Measurements from ENCODE around the gene CALB2.
"Not testable (repeated sequence)": the region's sequence is repeated elsewhere in the genome, so short reads cannot be mapped to it uniquely, and the experiment has no call there.

The CALB2 gene

DNA sequence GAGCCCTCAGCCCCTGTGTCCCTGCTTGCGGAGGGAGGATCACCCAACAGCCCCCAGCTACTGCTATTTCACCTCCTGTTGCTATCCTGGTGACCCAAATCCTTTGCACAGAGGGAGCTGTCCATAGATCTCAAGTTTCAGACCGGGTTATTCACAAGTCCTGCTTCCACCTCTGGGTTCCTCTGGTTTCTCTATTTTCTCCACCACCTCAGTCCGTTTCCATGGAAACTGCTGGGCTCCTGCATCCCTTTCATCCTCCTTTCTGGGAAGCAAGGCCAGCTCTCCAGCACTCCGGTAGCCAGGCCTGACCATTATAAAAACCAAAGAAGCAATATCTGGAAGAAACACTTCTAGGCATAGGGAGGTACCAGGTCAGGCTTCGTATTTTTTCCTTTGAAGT is 4.8 kb upstream of the CALB2 start:
- DNase-seq, result no peak

- no peak for DNase-seq
Observed at GRCh38 chr16:71354156-71354555, 4.4 kb upstream of the CALB2 start.

- no peak for DNase-seq
Observed at GRCh38 chr16:71356051-71356740, 2.3 kb upstream of the CALB2 start.

GRCh38 chr16:71356936-71357335 is 1.6 kb upstream of the CALB2 start:
- DNase-seq, result not testable (repeated sequence)

DNA sequence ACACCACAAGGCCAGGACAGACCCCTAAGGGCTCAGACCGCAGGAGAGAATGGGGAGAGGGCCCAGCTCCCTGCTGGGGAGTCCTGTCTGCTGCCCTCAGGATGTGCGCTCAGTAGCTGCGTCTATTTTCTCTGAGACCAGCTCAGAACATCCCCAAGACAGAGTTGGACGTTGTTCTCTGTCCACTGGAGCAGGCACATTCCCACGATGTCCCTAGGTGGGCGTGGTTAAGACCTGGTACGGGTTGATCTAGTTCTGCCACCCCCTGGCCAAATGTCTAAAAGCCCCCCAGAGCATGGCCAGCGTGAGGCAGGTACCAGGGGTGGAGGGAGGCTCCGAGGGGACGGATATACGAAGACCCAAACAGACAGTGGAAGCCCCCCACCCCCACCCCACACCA is 842 bp upstream of the CALB2 start:
- no peak for DNase-seq

DNA sequence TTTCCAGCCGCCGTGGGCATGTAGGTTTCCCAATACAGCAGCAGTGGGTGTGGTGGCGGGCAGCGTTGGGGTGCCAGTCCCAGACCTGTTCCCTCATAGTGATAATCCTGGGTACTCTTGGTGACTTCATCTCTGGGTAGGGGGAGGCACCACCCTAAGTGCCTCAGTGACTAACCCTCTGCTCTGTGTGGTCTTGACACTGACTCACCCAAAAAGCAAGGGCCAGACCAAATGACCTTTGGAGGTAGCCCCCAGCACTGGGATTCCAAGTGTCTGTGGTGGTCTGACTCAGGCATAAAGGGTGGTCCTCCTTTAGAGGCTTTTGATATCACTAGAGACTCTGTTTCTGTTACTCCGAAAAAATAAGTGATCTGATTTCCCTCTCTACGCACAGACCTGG is 908 bp downstream of the CALB2 start:
- DNase-seq, result no peak

GRCh38 chr16:71360378-71360777 is 1.9 kb downstream of the CALB2 start:
- DNase-seq, result no peak

DNA sequence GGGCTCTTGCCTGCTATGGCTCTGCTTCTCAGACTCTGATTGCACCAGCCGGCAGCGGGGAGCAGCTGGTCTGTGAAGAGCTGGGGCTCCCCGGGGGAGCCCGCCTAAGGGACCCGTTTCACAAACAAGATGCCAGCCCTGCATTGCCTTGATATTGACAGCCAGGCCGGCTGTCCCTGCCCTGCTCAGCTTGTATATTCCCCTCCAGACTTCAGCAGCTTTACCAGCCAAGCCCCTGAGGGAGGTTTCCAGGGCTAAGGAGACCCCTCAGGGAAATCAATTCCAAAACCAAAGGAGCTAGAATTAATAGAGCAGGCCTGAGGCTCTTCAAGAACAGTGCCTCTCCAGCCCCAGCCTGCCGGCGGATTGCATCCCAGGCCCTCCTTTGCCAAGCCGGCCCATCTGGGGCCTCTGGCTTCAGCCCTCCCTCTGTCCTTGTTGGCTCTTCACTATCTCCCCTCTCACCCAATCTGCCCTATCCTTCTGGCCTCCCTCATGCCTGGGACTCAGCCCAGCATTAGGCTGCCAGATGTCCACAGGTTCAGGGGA is 5.7 kb downstream of the CALB2 start:
- no peak for DNase-seq

- no peak for DNase-seq
Observed at GRCh38 chr16:71365021-71365420, 6.5 kb downstream of the CALB2 start.

- DNase-seq, result peak; percentile 63
Observed at GRCh38 chr16:71367241-71367976, 8.9 kb downstream of the CALB2 start.

DNA sequence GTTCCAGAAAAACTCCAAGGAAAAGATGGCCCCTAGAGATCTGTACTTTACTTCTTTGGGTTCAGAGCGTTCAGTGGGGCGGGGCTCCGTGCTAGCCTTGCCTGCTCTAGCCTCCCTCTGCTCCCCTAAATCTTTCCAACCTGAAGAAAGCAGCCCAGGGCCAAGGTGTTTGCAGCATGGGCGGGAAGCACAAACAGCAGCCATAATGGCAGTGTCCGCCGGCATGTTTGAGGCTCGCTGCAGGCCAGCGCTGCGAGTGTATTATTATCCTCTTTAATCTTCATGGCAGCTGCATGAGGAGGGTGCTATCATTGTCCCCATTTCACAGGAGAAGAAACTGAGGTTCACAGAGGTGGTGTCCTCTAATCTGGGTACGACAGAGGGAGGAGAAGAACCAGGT is 10.4 kb downstream of the CALB2 start:
- DNase-seq, result no peak

DNA sequence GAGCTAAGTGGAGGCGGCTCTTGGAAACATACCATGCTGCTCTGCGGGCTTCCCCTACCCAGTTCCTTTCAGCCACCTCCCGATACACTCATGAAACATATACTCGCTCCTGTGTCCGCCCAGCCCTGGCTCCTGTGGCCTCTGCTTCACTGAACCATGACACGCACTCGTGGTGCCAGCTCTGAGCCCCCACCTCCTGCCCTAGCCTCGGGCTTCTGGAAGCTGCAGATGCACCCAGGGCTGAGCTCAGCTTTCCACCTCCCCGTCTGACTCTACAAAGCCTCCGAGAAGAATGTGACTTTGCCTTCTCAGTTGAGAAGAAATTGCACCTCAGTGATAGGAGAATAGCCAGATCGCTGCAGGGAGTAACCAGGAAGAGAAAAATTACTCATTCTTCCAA is 11.0 kb downstream of the CALB2 start:
- no peak for DNase-seq

GRCh38 chr16:71371237-71371636 is 12.7 kb downstream of the CALB2 start:
- no peak for DNase-seq

- DNase-seq, result no peak
Observed at GRCh38 chr16:71373073-71373472, 14.6 kb downstream of the CALB2 start.

GRCh38 chr16:71376465-71377157 is 18.1 kb downstream of the CALB2 start:
- no peak for DNase-seq

- DNase-seq, result no peak
Observed at GRCh38 chr16:71379711-71380110, 21.2 kb downstream of the CALB2 start.

DNA sequence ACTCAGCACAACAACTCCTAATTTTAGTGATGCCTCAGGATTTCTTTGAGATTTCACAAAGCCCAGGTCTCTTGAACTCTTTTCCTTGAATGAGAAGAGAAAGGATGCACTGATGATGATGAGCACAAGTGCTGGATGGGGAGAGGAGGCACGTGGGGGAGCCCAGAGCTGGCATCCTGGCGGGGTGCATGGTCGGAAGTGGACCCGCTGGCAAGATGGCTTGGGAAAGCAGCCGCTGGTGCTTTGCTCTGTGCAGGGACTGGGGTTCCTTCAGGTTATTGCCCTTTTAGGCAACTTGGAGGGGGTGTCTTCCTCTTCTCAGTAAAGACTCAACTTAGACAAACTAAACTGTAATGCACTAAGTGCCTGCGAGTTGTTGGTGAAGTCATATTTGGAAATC is 22.3 kb downstream of the CALB2 start:
- no peak for DNase-seq

DNA sequence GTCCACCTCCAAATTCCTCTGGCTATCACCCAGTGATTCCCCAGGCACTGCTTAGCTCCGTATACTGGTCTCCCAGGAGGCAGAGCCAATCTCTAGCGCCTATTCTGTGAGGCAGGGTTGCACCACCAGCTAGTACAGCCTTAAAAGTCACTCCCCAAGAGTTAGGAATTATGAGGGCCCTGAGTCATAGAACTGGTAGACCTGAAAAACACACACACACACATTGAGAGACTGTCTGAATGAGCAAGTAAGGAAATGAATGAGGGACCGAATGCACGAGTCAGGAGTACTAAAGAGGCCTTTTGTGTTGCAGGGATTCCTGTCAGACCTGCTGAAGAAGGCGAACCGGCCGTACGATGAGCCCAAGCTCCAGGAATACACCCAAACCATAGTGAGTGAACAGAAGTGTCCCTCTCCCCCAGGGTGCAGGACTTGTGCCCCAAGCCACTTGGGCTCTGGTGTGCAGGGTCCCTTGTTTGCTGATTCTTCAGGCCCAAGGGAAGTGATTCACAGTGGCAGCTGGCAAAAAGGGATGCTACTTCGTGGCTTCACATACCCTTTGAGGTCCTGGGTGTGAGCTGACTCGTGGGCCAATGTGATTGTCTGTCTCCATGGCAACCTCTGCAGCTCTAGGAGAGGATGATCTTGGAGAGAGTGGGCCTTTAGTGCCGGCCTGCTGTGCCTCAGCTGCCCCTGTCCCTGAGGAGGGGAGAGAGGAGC is 24.7 kb downstream of the CALB2 start:
- no peak for DNase-seq

- no peak for DNase-seq
Observed at GRCh38 chr16:71384073-71384724, 25.7 kb downstream of the CALB2 start.

DNA sequence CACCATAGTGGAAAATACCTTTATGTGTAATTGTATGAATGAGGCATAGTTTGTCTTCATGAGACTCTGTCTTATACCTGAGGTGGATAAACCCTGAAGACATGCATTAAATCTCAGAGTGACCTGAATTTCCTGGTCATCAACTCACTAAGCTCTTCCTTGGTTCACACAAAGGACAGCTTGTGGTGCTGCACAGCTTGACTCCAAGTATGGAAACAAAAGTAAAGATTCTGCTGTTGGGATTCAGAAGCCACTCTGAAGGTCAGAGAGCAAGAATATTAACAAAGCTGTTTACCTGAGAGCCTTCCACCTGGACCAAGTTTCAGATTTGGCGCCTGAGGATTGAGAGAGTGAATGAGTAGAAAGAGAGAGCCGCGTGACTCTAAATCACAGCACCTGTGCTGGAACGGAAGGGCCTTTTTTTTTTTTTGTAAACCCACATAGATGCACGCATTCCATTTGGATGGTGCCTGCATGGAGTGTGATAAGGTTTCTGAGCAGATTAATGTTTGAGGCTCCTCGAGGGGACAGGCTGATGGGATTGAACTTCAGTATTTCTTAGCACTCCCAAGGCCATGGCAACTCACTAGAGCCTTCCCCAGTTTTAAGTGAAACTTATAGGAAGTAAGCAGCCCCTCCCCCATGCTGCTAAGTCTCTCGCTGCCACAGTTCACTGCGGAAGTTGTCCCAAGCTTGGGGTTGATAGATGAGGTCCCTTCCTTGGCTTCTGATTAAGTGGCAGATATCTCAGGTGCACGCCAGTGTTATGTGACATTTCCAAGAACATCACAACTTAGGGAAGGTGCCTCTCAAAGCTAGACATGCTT is 28.7 kb downstream of the CALB2 start:
- no peak for DNase-seq

DNA sequence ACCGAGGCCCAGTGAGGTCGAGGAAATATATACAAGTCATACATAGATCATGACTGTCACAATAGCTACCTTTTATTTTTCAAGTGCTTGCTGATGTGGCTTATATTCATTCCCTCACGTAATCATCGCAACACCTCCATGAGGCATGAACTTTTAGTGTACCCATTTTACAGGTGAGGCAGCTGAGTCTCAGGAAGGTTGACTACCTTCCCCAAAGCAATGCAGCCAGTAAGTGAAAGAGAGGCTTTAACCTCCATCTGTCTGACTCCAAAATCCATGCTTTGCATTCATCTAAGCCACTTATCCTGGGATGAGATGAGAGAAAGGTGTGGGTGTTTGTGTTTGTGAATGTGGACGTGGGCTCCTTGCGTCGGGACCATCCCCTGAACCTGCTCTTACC is 30.8 kb downstream of the CALB2 start:
- DNase-seq, result no peak

DNA sequence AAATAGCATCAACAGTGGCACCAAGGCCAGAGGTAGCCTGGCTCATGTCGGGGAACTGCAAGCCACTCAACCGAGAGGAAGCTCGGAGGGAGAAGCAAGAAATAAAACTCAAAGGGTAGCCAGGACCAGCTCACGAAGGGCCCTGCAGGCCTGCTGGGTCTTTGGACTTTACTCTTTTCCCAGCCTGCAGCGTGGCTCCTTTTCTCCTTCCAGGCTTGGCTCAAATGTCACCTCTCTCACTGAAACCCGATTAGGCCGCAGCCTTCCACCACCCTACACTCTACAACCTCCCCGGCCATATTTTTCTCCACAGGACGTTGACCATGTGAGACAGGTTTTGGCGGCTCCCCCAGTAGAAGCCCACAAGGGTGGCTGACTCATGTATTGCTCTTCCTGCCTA is 38.1 kb downstream of the CALB2 start:
- no peak for DNase-seq
